ENCODE measurements around the gene EIF4B.

EIF4B gene

DNA sequence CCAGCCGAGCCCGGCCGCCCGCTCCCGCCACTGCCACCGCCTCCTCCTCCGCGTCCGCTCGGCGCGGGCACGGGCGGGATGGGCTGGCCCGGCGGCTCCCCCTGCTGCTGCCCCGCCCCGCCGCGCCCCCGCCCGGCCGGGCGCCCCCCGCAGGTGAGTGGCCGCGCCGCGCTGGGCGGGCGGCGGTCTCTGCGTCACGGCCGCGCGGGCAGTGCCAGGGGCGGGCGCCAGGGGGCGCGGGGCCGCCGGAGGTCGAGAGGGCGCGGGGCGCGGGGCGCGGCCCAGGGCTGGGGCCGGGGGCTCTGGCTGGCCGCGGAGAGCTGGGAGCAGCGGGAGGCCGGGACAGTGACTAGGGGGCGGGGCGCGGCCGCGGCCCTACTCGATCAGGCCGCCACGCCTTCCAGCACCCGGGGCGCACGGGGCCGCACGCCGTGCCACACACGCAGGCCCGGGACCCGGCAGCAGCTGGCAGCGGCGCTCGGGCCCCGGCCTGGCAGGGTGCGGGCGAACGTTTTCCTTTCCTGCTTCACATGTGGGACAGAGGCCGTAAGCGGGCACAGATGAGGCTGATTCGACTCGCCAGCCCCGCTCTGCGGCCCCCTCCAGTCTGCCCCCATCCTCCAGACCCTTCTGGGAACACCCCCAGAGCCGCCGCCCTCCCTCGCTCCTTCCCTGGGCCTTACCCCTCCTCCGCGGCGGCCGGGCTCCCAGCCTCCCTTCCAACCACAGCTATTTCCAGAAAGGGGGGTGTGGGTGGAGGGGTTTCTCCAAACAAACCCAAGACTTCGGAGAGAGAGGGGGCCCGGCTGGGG, 41.2 kb downstream of the EIF4B start:
- DNase-seq (ENCODE audit: low spot score): peak; percentile 69

DNA sequence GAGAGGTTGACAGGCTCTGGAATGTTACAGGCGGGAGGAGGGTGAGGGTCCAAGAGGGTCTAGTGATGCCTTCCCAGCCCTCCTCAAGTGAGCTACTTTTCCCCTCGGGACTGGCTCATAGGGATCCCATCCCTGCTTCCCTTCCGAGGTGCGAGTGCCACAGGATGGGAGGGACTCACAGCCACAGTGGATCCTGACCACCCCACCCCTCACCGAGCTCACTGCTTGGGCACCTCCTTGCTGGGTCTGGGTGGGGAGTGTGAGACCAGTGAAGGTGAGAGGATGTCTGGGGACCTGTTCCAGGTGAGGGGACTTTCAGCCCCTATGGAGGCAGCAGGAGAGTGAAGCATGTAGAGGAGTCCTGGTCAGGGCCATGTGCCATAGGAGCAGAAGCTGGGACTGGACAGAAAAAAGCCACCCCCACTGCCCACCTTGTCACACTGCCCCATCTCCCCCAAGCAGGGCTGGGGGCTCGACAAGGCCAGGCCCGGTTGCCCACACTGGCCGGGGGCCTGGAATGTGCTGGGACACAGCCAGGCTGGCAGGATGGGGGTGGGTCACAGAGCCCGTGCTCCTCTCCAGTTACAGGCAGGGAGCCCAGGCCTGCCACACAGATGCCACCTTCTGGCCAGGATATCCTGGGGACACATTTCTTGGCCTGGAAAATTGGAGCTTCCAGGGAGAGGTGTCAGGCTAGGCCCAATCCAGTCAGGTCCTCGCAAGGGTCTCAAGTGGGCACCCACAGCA, 42.0 kb downstream of the EIF4B start:
- DNase-seq (ENCODE audit: low spot score): no peak

GRCh38 chr12:53048780-53049401, 42.6 kb downstream of the EIF4B start:
- DNase-seq (ENCODE audit: low spot score): no peak

DNA sequence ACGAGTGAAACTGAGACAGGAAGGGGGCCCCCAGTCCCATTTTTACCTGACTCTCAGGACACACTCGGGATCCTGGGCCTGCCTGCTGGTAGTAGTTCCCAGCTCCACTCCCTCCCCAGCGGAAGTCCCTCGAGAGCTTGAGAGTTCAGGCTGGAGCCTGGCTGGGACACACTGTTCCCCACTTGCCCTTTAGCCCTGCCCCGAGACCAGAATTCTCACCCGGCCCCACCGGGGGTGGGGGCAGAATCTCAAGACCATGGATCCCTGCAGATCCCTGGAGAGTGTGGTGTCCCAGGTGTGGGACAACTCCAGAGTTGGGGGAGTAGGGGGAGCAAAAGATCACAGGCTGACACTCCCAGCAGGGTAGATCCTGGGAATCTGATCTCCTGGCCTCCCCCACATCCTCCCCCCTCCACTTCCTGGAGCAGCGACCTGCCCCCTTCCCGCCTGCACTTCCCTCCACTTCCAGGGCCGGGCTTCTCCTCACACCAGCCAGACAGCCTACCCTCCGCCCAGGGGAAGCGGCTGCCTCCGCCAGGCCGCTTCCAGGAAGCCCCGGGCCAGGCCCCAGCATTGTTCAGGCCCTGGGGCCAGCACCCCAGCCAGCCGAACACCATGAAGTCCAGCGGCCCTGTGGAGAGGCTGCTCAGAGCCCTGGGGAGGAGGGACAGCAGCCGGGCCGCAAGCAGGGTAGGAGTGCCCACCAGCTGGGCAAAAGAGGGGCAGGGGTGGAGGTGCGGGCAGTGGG, 43.5 kb downstream of the EIF4B start, which contains the start of gene TNS2:
TNS2 (plus strand) TSS at position 495 of the 748 bp plus-strand sequence; CDS start at position 616, 121 bp downstream.
- DNase-seq (ENCODE audit: low spot score): no peak

GRCh38 chr12:53050426-53051057, 44.3 kb downstream of the EIF4B start:
- DNase-seq (ENCODE audit: low spot score): no peak

- DNase-seq (ENCODE audit: low spot score): no peak
Observed at GRCh38 chr12:53051058-53051880, 45.0 kb downstream of the EIF4B start.

DNA sequence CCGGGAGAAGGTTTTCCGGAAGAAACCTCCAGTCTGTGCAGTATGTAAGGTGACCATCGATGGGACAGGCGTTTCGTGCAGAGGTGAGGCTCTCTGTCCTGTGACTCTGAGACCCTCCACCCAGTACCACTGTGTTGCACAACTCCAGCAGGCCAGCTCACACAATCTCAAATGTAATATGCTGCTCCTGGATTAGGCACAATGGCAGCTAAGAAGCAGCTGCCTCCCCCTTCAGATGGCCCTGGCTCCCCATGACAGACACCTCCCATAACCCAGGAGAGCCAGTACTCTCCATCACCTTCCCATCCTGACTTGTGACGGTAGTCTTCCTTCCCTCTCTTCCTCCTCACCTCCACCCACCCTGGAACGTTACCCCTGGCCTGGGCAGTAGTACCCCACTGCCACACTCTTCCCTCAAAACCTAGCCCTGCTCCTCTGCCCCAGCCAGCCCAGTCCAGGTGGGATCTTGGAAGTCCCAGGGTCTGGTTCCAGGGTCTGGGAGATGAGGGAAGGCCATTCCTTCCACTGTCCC, 45.7 kb downstream of the EIF4B start:
- no peak for DNase-seq (ENCODE audit: low spot score)

DNA sequence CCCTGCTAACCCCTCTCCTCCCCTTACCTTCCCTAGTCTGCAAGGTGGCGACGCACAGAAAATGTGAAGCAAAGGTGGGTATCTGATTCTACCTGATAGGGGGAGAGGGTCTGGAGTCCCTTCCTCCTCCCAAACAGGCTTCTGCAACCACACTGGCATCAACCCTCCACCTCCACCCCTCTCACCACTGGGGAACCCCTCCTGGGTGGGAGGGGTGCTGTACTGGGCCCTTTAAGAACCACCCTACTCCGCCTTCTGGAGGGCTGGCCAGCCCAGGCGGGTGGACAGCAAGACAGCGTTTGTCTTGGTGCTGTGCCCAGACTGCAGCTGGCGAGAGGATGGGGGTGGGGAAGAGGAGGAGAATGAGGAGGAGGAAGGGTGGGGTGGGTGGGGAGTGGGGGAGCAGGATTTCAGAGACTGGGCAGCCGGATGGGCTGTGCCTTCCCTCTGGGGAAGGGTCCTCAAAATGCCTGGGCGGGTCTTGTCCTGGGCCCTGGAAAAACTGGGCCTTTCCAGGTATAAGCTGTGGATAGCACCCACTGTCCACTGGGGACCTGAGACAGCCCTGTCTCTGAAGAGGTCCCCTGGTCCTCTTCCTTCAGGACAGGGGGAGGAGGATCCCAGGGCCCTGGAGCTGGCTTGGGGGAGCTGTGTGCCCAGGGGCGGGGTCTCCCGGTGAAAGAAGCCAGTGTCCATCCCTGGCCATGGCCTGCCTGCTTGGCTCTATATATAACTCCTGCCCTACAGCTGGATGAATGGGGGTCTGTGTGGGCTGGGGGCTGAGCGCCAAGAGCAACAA, 46.4 kb downstream of the EIF4B start:
- no peak for DNase-seq (ENCODE audit: low spot score)

DNA sequence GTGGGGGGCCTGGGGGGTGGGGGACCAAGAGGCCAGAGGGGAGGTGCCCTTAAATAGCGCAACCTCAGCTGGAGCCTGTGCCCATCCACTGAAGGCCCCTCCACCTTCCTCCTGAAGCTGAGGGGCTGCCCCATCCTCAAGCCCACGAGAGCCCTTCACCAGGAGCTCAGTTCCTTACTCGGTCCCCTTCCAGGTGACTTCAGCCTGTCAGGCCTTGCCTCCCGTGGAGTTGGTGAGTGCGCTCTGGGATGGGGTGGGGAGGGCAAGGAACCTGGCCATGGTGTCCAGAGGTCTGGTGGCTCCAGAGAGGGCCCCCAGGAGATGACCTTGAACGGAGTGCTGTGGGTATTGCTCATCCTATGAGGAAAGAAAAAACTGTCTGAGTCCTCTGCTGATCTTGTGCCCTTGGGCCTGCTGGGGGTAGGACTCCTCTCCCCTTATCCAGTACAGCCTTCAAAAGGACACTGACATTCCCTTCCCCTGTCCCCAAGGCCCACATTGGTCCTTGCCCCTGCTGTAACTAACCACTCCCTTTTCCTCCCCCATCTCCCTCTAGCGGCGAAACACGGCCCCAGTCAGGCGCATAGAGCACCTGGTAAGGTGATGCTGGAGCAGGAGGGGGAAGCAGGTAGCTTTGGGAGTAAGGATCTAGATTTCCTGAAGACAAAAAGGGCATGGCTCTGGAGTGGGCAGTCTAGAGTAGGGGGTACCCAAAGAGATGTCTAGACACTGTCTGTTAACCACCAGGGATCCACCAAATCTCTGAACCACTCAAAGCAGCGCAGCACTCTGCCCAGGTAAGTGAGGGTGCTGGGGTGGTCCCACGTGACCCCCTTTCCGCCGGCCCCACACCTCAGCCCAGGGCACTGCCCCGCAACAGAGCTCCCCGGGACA, 47.2 kb downstream of the EIF4B start:
- DNase-seq (ENCODE audit: low spot score): peak; percentile 58

- DNase-seq (ENCODE audit: low spot score): peak; percentile 95
Observed at GRCh38 chr12:53054112-53054878, 48.0 kb downstream of the EIF4B start.

DNA sequence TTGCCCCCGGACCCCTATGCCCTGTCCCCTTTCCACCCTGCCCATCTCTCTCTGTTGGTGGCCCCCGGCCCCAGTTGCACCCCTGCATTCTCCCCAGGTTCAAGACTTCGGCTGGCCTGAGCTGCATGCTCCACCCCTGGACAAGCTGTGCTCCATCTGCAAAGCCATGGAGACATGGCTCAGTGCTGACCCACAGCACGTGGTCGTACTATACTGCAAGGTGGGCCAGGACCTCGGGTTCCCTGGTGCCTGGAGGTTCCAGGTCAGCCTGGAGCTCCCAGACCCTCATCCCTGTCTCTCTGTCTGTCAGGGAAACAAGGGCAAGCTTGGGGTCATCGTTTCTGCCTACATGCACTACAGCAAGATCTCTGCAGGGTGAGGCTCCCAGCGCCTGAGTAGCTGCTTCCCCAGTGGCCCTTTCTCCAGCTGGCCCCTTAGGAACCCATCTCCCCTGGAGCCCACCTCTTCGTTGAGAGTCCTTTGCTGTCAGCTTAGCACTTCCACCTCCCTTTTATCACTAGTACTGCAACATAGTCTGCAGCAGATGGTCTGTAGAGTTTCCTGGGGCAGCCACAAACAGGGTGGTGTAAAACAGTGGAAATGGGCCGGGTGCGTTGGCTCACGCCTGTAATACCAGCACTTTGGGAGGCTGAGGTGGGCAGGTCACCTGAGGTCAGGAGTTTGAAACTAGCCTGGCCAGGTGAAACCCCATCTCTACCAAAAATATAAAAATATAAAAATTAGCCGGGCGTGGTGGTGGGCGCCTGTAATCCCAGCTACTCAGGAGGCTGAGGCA, 49.4 kb downstream of the EIF4B start:
- no peak for DNase-seq (ENCODE audit: low spot score)

- no peak for DNase-seq (ENCODE audit: low spot score)
Observed at GRCh38 chr12:53056296-53056695, 50.0 kb downstream of the EIF4B start.

GRCh38 chr12:53056901-53057300, 50.6 kb downstream of the EIF4B start:
- DNase-seq (ENCODE audit: low spot score): no peak

DNA sequence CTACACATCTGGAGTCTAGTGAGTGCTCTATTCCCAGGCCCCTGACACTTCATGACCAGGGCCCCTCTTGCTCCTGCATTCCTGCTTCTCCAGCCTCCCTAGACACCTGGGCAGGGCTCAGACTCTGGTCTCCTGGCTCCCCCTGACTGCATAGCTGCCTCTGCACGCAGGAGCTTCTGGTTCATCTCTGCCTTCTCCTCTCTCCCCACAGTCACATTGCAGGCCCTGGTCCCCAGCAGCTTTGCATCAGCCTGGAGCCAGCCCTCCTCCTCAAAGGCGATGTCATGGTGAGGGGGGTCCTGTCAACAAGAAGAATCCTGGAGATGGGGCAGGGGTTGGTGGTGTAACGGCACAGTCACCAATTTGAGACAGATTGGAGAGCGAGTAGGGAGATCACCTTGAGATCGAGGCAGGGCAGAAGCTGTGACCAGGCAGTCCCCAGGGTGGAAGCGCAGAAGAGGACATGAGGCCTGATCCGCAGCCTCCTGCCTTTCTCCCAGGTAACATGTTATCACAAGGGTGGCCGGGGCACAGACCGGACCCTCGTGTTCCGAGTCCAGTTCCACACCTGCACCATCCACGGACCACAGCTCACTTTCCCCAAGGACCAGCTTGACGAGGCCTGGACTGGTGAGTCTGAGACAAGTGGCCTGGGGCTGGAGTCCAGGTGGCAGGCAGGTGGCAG, 51.7 kb downstream of the EIF4B start:
- DNase-seq (ENCODE audit: low spot score): no peak

DNA sequence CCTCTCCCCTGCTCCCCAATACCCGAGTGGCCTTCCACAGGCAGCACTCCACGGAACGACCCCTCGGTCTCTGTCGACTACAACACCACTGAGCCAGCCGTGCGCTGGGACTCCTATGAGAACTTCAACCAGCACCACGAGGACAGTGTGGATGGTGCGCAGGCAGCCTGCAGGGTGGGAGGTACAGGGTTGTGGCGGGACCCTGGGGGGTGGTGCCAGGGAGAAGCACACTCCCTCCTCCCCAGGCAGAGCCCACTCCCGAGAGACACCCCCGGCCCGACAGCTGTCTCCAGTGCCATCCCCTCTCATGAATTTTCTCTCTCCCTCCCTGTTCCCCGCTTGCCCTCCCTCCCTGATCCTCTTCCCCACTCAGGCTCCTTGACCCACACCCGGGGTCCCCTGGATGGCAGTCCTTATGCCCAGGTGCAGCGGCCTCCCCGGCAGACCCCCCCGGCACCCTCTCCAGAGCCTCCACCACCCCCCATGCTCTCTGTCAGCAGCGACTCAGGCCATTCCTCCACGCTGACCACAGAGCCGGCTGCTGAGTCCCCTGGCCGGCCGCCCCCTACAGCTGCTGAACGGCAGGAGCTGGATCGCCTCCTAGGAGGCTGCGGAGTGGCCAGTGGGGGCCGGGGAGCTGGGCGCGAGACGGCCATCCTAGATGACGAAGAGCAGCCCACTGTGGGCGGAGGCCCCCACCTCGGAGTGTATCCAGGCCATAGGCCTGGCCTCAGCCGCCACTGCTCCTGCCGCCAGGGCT, 52.6 kb downstream of the EIF4B start:
- no peak for DNase-seq (ENCODE audit: low spot score)
